ENCODE measurements around the gene CFAP77.
"Not testable (repeated sequence)": the region's sequence is repeated elsewhere in the genome, so short reads cannot be mapped to it uniquely, and the experiment has no call there.

The CFAP77 gene

DNA sequence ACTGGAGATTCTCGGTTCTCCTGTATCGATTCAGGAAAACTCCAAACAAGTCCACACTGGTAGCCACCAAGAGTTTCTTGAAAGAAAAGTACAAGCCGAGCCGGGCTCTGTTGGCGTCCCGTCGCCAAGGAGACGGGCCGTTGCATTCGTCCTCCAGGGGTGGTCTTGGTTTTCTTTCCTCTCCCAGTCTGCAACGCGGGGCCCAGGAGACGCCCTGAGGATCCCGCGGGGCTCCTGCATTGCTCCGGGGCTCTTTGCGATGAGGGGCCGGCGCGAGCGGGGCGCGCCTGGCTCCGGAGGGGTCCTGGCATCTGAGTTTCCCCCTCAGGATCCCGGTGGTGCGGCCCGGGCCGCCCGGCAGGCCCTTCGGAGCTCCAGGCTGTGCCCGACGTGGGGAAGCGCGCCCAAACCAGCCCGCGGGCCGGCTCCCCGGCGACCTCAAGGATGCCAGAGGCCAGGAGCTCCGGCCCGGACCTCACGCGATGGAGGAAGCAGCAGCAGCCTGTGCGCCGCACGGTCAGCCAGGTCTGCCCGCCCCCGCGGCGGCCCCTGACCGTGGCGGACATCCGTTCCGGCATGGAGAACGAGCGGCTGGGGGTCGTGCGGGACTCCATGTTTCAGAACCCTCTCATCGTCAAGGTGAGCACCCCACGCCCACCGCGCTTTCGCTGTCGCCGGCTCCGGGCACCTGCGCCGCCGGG is at the start of gene CFAP77:
Gene CFAP77 (plus strand): TSS at position 384 of the 701 bp plus-strand sequence. CDS start 61 bp downstream, at position 445.
- DNase-seq (ENCODE audit: low read depth), result peak; percentile 34

DNA sequence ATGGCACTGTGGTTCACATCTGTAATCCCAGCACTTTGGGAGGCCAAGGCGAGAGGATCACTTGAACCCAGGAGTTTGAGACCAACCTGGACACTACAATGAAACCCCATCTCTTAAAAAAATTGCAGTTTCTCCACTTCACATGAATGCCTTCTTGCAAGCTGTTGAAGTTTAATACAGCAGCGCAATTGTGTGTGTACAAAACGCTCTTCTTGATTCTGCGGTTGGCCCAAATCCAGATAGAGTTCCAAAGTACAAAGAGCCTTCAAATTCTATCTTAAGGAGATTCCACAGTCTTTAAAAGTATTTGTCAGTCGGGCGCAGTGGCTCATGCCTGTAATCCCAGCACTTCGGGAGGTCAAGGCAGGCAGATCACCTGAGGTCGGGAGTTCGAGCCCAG is 45.9 kb upstream of the CFAP77 start:
- DNase-seq (ENCODE audit: low read depth), result no peak

DNA sequence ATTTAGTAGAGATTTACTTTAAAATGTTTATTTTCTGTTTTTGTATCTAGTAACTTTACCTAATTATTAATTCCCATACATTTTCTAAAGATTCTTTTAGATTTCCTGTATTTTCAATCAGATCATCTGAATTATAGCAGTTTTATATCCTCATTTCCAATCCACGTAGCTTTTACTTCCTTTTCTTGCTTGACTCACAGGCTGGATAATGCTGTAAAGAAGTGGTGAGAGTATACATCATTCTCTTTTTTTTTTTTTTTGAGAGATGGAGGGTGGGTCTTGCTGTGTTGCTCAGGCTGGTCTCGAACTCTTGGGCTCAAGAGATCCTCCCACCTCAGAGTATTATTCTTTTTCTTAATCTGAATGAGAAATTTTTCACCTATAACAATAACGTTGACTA is 44.0 kb upstream of the CFAP77 start:
- no peak for DNase-seq (ENCODE audit: low read depth)

DNA sequence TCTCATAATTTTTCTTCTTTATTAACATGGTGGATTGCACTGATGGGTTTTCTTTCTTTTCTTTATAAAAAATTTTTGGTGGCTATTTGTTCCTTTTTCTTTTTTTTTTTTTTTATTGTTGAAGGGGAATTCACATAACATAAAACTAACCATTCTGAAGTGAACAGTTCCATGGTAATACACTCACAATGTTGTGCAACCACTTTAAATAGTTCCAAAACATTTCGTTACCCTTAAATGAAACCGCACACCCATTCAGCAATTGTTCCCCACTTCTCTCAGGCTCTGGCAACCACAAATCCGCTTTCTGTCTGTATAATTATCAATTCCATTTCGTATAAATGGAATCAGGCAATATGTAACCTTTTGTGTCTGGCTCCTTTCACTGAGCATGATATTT is 43.5 kb upstream of the CFAP77 start:
- DNase-seq (ENCODE audit: low read depth), result no peak

DNA sequence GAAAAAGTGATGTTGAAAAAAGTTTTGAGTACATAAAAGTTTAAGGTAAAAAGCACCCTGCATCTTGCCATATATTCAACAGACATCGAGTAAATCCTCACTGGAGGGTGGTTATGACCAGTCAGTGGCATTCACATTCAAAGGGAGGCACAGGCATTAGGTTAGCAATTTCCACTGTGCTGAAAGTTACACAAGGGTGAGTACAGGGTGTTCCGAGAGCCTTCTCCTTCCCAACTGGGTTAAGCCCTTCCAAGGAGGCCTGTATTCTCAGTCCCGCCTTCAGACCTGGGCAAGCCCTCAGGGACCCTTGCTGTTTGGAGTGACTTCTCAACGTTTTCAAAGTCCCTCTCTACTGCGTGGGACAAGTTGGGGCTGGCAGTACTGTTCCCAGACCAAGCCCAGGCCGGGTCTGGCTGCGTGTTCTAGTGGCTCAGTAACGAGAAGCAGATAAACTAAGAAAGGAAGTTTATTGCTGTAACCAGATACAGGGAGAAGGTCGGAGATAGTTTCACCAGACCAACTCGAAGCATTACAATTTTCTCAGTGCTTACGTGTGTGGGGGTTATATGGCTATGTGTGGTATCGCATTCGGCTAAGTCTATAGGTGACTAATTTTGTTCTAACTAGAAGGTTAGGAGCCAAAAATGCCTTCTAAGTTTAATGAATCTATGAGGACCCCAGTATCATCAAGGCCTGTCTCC is 42.2 kb upstream of the CFAP77 start:
- no peak for DNase-seq (ENCODE audit: low read depth)

DNA sequence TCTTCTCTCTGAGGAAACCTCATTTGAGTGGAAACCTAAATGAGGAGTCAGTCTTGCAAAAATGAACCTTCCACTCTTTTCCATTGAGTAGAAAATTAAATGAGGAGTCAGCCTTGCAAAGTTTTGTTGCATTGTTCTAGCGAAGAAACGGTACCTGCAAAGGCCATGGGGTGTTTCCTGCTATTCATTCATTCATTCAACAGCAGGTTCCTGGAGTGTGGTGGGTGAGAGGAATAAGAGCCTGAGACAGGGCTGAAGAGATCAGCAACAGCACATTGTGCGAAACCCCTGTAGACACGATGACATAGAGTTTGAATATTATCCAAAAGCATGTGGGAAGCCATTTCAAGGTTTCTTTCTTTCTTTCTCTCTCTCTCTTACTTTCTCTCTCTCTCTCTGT is 40.6 kb upstream of the CFAP77 start:
- DNase-seq (ENCODE audit: low read depth), result no peak

DNA sequence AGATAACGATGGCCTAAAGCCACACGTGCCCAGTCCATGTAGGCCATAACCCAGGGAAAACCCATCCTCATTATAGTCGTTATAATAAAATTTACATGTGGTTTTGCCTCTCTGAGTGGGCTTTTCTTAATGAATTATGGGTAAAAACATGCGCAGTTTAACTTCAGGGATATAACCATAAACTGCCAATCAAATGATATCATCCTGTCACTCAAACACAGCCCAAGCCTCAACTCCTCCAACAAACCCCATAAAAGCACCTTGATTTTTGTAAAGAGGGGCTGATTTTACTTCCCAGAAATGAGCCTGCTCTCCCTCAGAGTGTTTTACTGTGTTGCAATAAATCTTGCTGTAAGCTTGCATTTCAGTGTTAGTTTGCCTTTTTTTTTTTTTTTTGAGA is 39.4 kb upstream of the CFAP77 start:
- DNase-seq (ENCODE audit: low read depth), result no peak

DNA sequence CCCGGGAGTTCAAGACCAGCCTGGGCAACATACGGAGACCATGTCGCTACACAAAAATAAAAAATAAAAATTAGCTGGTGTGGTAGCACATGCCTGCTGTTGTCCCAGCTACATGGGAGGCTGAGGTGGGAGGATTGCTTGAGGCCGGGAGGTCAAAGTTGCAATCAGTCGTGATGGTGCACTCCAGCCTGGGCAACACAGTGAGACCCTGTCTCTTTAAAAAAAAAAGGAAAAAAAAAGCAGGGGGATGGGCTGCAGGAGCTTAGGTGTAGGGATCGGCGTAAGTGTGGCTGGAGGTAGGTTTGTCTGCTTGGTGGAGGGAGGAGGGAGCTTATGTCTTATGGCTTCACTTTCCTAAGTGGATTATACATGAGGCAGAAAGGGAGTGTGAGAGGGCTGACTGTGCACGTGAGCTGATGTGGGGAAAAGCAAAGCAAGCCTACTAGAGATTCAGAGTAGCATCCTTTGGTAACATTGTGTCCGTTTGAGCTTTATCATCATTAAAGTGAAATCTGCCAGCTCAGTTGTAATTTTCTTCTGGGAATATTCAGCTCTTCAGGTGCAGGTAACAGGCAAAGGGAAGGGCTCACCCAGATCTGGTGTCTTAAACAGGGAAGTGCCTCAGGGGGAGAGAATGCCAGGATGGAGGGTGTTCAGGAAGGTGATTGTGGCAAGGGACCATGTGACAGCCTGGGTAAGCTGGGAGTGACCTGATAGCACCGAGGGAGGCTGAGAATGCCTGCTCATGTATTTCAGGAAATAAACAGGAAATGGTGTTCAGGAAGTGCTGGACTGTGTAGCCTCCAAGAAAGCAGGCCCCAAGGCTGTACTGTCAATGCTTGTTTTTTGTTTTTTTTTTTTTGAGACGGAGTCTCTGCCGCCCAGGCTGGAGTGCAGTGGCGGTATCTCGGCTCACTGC is 37.6 kb upstream of the CFAP77 start:
- no peak for DNase-seq (ENCODE audit: low read depth)

DNA sequence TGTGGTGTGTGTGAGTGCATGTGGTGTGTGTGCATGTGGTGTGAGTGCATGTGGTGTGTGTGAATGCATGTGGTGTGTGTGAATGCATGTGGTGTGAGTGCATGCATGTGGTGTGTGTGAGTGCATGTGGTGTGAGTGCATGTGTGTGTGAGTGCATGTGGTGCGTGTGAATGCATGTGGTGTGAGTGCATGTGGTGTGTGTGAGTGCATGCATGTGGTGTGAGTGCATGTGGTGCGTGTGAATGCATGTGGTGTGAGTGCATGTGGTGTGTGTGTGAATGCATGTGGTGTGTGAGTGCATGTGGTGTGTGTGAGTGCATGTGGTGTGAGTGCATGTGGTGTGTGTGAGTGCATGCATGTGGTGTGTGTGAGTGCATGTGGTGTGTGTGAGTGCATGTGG is 32.2 kb upstream of the CFAP77 start:
- DNase-seq (ENCODE audit: low read depth), result not testable (repeated sequence)

DNA sequence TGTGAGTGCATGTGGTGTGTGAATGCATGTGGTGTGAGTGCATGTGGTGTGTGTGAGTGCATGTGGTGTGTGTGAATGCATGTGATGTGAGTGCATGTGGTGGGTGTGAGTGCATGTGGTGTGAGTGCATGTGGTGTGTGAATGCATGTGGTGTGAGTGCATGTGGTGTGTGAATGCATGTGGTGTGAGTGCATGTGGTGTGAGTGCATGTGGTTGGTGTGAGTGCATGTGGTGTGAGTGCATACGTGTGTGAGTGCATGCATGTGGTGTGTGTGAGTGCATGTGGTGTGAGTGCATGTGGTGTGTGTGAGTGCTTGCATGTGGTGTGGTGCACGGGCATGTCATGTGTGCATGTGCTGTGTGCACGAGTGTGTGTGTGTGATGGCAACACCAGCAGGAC is 31.6 kb upstream of the CFAP77 start:
- DNase-seq (ENCODE audit: low read depth), result not testable (repeated sequence)

DNA sequence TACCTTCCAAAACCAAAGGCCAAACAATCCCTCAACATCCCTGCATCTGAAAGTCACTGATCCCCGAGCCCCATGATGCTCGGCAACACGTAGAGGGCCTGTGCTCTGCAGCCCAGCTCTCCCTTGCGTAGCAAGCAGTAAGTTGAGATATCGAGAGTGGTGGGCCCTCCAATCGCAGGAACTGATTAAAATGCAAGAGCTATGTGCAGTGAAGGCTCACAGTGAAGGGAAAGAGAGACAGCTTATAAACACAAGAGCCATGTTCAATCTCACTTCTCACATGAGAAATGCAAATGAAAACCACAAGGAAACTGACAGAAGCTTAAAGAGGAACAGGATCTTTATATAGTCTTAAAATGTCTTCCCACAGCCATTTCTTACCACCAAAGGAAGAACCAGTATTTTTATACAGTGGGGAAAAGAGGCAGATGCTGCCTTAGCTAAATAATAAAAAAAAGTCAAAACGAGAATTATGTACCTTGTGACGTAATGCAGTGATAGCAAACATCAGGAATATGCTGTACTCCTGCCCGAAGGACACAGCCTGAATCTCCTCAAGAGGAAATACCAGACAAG is 28.0 kb upstream of the CFAP77 start:
- DNase-seq (ENCODE audit: low read depth), result no peak

DNA sequence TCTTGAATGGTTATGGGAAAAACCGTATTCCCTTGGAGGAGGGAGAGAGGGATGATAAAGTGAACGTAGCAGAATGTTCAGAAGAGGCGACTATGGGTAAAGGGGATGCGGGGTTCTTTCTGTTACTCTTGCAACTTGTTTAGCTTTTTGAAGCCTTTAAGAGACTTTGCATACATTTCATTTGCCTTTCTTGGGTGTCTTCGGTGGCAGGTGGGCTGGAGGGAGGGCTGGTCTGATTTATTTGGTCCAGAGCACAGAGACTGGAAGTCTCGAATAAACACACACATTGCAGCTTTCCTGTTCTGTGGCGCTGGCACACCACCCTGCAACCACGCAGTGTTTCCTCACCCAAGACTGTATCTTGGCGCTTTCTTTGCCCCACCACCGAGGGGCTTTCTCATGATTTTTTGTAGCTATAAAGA is 26.5 kb upstream of the CFAP77 start:
- no peak for DNase-seq (ENCODE audit: low read depth)

DNA sequence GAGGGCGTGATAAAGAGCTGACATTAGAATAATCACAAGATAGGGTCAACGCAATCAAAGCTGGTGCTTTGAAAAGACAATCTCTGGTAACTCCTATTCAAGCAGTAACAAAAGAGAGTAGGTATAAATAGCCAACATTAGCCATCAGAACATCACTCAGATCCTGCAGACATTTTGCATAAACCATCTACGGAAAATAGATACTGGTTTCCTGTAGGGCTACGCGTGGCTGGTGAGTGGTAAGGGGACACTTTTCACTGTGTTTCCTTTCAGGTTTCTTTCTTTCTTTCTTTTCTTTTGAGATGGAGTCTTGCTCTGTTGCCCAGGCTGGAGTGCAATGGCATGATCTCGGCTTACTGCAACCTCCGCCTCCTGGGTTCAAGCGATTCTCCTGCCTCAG is 25.6 kb upstream of the CFAP77 start:
- no peak for DNase-seq (ENCODE audit: low read depth)

DNA sequence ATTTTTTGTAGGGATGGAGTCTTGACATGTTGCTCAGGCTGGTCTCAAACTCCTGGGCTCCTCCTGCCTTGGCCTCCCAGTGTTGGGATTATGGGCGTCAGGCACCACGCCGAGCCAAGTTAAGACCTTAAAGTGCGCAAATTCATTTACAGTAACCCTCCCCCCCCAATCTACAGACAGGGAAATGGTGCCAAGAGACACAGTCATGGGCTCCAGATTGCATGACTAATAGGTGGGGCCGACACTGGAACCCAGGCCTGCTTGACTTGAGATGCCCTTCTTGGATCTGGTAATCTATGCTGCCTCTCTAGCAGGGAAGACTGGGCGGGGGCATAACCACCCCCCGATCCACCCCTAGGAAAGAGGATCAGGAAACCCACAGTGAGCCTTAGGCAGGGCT is 22.9 kb upstream of the CFAP77 start:
- DNase-seq (ENCODE audit: low read depth), result no peak

DNA sequence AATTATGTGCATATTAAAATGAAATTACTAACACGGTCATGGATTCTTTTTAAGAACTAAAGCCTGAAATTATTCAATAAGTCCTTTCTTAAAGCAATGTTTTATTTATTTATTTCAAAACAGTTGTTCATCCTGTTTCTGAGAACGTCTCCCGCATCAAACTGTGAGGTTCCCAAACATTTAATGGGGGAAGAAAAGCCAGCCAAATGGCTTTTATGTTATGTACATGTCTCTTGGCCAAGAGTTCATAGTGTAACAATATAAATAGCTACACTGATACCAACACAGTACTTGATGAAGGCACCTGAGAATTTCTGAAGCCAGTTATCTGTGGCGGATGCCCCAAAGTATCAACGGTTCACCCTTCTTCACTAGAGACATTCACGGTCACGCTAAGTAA is 19.0 kb upstream of the CFAP77 start:
- DNase-seq (ENCODE audit: low read depth), result no peak

DNA sequence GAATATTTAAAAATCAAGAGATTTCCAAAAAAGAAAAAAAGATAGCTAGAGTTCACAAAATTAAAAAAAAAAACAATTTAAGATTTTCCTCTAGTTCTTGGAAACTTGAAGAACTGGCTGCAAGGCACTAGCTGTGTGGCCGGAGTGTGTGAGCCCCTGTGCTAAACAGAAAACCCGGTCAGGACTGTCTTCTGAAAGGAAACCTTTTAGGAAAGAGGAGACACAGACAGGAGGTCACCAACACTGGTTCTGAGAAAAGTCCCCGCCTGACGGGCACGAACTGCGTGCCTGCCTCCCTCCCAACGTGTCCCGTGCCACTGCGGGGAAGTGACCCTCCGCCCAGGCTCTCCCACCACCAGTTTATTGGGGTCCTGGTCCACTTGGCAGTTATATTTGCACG is 18.6 kb upstream of the CFAP77 start:
- DNase-seq (ENCODE audit: low read depth), result no peak

DNA sequence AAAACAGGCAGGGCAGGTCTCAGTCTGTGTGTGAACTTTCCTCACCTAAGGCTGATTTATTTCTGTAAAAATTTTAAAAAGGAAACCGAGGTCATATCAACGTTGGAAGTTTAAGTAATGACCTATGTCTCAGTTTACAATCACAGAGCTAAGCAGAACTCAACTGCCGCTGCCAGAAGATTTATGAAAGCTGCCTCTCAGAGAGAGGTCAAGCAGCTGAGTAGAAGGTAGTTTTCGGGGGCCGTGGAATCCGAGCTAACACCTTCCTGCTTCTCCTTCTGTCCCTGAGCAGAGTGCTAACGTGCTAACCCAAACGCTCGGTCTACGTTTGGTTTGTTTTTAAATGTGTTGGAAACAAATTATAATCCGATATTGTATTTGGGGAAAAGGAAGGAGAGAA is 14.5 kb upstream of the CFAP77 start:
- DNase-seq (ENCODE audit: low read depth), result no peak

DNA sequence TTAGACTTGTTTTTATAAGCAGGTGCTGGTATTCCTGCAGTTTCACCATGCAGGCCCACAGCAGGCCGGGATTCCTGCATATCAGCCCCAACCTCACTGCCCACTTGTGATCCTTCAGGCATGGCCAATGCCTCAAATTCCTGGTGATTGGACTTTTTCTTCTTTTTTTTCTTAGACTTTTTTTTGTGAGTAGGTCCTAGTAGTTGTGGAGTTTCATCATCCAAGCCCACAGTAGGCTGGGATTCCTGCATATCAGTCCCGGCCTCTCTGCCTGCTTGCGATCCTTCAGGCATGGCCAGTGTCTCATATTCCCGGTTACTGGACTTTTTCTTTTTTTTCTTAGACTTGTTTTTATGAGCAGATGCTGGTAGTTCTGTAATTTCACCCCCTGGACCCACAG is 8.2 kb upstream of the CFAP77 start:
- no peak for DNase-seq (ENCODE audit: low read depth)

DNA sequence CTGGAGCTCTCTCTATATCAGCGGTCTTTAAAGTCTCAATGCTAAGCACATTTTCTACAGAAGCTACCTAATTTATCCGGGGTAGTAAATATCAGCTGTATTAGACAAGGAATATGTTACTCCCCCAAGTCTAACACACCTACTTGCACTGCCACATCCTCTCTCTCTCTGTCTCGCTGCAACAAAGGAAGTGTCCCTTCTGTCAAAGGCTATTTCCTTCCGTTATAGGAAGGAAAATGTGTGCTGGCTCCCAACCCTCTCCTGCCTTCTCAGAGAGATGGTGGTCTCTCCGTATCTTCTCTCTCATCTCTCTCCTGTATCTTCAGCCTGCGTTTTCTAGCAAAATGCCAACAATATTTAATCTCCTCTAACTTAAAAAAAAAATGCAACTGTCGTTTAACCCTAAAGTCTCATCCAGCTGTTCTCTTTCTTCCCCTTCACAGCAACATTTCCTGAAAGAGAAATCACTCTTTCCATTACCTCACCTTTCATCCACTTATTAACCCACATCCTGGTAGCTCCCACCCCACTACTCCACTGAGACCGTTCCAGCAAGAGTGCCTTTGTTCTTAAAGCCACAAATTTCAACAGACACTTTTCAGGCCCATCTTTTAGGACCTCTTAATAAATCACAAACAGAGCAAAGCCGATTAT is 5.7 kb upstream of the CFAP77 start:
- DNase-seq (ENCODE audit: low read depth), result no peak

DNA sequence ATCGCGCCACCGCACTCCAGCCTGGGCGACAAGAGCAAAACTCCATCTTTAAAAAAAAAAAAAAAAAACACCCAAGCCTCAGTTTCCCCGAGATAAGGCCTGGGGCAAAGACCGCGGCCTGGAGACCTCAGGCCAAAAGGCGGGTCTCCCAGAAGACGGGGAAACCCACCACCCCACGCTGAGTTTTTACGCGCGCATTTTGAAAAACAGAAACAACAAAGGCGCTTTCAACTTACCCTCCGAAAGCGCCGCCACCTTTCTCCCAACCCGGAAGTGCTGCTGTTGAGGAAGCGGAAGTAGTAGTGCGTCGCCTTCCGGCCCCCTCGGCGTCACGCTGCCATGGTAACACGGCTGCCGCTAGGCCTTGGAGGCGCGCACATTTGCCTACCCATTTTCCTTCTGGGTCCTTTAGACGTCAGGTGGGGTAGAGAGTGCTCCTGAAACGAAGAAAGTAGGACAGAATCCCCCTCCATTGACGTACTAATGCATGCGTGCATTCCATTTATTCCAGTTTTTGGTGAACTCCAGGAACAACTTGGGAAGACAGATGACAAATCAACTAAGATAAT is 3.4 kb upstream of the CFAP77 start, which contains the start of gene TTF1:
Gene TTF1 (minus strand): TSS at position 287 of the 569 bp plus-strand sequence. CDS start 4,019 bp downstream, outside the sequence.
- DNase-seq (ENCODE audit: low read depth), result peak; percentile 89

DNA sequence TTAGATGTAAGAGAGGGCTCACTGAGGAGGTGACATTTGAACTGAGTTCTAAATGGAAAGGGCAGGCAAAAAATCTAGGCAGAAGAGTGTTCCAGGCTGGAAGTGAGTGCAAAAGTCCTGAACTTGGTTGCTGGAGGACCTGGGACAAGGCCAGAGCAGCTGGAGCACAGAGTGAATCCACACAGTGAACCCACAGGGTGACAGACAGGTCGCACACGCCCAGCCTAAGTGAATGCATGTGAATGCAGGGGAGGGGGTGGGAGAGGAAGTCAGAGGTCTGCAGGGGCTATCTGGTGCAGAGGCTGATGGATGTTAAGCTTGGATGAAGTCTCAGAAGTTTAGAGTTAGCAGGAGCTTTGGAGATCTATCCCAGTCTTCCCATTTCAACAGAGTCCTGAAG is 2.8 kb upstream of the CFAP77 start:
- no peak for DNase-seq (ENCODE audit: low read depth)

Measured in activated T-cell treated with anti-CD3 and anti-CD28 coated beads for 48 hours (primary cell).